Suprapubic skin (tissue), 4 donors: ENCODE results near the gene CRB1. TPM values are rescaled to one million over a fixed set of nuclear protein-coding genes. Genes with fewer than 3 reads are reported as not detected.

ENCODE experiments used
- DNase-seq, 2 donors: peaks; one replicate each; pipeline ENCODE4 v3.0.0-alpha.2; 2019; ENCODE audit warnings: low spot score in 2 of 2
- H3K27ac ChIP-seq: fragments of 200-600 bp; sonication (generic); one replicate; pipeline ENCODE4 v1.5.1; 2019
- H3K27me3 ChIP-seq: fragments of 200-600 bp; sonication (generic); one replicate; pipeline ENCODE4 v1.5.1; 2019
- H3K36me3 ChIP-seq: fragments of 200-600 bp; sonication (generic); one replicate; pipeline ENCODE4 v1.5.1; 2019
- H3K4me1 ChIP-seq: fragments of 200-600 bp; sonication (generic); one replicate; pipeline ENCODE4 v1.5.1; 2019
- H3K4me3 ChIP-seq: fragments of 200-600 bp; sonication (generic); one replicate; pipeline ENCODE4 v1.5.1; 2019; ENCODE audit warnings: mild to moderate bottlenecking
- H3K9me3 ChIP-seq: fragments of 200-600 bp; sonication (generic); one replicate; pipeline ENCODE4 v1.5.1; 2019
- EP300 ChIP-seq: sonication (generic); formaldehyde crosslinking; IDR thresholded peaks from one replicate; pipeline ENCODE4 v1.6.1; 2017; ENCODE audit warnings: antibody characterized with exemption
- POLR2A ChIP-seq, 2 donors: fragments of 450-650 bp; IDR thresholded peaks; one replicate each; pipeline ENCODE4 v1.6.1; 2017; ENCODE audit warnings: antibody characterized with exemption in 2 of 2, mild to moderate bottlenecking in 2 of 2, moderate library complexity in 2 of 2
- POLR2AphosphoS5 ChIP-seq, 3 donors: sonication (generic); formaldehyde crosslinking; IDR thresholded peaks; one replicate each; pipeline ENCODE4 v1.6.1; 2017; ENCODE audit warnings: antibody characterized with exemption in 3 of 3
- whole genome bisulfite sequencing: methylation state at CpG from one replicate; pipeline ENCODE4 v1.1.5; 2018; 5-methylcytosine and 5-hydroxymethylcytosine counted together
- total RNA-seq, 4 donors: library from RNA; depleted of rRNA; stranded (reverse); fragments of >200 nt; gene quantifications; one replicate each; pipeline ENCODE4 v1.1.0, GENCODE V29; 2016
- TF ChIP-seq, protein P1 (sequence below), 2 donors: fragments of 200-600 bp in 1 of 2; fragments of 450-650 bp in 1 of 2; sonication (generic) in 1 of 2; IDR thresholded peaks; one replicate each; pipeline ENCODE4 v1.5.1; 2016 to 2019; ENCODE audit warnings: antibody characterized with exemption in 2 of 2, mild to moderate bottlenecking in 1 of 2, moderate library complexity in 1 of 2

CRB1 gene
- total RNA-seq, 4 donors from 2014 or later: 0.16 TPM; not detected in 3

GRCh38 chr1:197351821-197352440, 83.9 kb downstream of the CRB1 start:
- no peak for TF ChIP-seq POLR2AphosphoS5 (IDR thresholded peaks at IDR 0.05)
- TF ChIP-seq EP300: no peak
- TF ChIP-seq, protein P1, sequence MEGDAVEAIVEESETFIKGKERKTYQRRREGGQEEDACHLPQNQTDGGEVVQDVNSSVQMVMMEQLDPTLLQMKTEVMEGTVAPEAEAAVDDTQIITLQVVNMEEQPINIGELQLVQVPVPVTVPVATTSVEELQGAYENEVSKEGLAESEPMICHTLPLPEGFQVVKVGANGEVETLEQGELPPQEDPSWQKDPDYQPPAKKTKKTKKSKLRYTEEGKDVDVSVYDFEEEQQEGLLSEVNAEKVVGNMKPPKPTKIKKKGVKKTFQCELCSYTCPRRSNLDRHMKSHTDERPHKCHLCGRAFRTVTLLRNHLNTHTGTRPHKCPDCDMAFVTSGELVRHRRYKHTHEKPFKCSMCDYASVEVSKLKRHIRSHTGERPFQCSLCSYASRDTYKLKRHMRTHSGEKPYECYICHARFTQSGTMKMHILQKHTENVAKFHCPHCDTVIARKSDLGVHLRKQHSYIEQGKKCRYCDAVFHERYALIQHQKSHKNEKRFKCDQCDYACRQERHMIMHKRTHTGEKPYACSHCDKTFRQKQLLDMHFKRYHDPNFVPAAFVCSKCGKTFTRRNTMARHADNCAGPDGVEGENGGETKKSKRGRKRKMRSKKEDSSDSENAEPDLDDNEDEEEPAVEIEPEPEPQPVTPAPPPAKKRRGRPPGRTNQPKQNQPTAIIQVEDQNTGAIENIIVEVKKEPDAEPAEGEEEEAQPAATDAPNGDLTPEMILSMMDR (IDR thresholded peaks at IDR 0.05): no peak
- no peak for TF ChIP-seq POLR2A (IDR thresholded peaks at IDR 0.05)
- DNase-seq: no peak
- H3K4me3 ChIP-seq: no peak overlapping the region
- H3K36me3 ChIP-seq: no peaks in the 10 kb centered on the region
- H3K27ac ChIP-seq: no peak overlapping the region
- H3K4me1 ChIP-seq: no peaks in the 10 kb centered on the region
- 25% methylated on average over 2 of the region's 2 CpGs for WGBS
- no peaks in the 10 kb centered on the region for H3K9me3 ChIP-seq
- H3K27me3 ChIP-seq: no peaks in the 10 kb centered on the region

DNA sequence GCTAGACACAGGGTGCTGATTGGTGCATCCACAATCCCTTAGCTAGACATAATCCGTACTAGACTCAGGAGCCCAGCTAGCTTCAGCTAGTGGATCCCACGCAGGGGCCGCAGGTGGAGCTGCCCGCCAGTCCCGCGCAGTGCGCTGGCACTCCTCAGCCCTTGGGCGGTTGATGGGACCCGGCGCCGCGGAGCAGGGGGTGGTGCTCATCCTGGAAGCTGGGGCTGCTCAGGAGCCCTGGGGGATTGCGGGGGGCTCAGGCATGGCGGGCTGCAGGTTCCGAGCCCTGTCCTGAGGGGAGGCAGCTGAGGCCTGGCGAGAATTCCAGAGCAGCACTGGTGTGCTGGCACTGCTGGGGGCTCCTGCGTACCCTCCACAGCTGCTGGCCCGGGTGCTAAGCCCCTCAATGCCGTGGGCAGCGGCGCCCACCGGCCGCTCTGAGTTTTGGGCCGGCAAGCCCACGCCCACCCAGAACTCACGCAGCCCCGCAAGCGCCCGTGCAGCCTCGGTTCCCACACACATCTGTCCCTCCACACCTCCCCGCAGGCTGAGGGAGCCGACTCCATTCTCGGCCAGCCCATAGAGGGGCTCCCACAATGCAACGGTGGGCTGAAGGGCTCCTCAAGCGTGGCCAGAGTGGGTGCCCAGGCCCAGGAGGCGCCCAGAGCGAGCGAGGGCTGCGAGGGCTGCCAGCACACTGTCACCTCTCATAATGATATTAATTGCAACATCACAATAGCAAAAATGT, 87.4 kb downstream of the CRB1 start:
- no peak for TF ChIP-seq POLR2A (IDR thresholded peaks at IDR 0.05)
- TF ChIP-seq, protein P1 (IDR thresholded peaks at IDR 0.05): no peak
- 92% methylated on average over 23 of the region's 39 CpGs for WGBS
- H3K4me1 ChIP-seq: no peaks in the 10 kb centered on the region
- no peak overlapping the region for H3K27ac ChIP-seq
- DNase-seq: no peak
- H3K27me3 ChIP-seq: no peaks in the 10 kb centered on the region
- H3K9me3 ChIP-seq: no peaks in the 10 kb centered on the region
- H3K36me3 ChIP-seq: no peaks in the 10 kb centered on the region
- no peak overlapping the region for H3K4me3 ChIP-seq

DNA sequence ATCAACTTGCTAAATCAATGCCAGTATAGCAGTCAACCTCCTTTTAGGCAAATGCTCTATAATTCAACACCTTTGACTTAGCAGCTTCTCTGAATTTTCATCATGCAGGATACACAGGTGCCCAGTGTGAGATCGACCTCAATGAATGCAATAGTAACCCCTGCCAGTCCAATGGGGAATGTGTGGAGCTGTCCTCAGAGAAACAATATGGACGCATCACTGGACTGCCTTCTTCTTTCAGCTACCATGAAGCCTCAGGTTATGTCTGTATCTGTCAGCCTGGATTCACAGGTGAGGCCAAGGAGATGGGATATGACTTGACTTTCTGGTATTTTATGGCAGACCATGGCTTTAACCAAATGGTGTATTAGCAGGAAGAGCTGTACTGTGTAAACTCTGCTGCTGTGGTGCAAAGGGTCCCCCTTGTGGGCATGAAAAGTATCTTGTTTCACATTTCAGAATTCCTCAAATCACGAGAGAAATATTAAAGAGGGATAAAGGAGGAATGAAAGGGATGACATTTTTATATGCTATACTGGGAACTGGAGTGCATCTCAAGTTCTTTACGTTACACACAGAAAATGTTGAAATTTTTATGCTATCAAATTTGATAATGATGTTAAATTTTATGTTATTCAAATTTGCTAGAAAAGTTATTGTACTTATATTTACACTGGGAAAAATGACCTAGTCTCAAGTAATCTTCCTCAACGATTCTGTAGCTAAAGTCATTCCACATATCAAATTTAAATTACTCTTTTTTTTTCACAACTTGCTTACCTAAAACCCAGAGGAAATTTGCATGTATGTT, 88.9 kb downstream of the CRB1 start:
- H3K27me3 ChIP-seq: no peaks in the 10 kb centered on the region
- no peak overlapping the region for H3K4me3 ChIP-seq
- no peak for TF ChIP-seq EP300
- no peak for TF ChIP-seq POLR2A (IDR thresholded peaks at IDR 0.05)
- TF ChIP-seq, protein P1 (IDR thresholded peaks at IDR 0.05): no peak
- no peak for TF ChIP-seq POLR2AphosphoS5 (IDR thresholded peaks at IDR 0.05)
- no peaks in the 10 kb centered on the region for H3K9me3 ChIP-seq
- no peak for DNase-seq
- 57% methylated on average over 5 of the region's 5 CpGs for WGBS
- no peaks in the 10 kb centered on the region for H3K36me3 ChIP-seq
- no peak overlapping the region for H3K27ac ChIP-seq
- no peaks in the 10 kb centered on the region for H3K4me1 ChIP-seq

DNA sequence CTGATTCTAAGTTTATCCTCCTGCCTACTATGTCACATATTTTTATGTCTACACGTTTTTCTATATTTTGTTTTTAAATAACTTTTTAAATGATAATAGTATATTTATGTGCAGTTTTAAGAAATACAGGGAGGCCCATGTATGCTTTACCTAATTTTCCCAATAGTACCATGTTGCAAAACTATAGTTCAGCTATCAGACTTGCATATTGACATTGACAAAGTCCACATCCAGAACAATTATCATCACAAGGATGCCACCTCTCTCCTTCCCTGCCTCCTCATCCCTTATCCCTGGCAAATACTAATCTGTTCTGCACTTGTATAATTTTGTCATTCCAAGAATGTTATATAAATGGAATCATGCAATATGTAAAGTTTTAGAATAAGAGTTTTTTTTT, 90.9 kb downstream of the CRB1 start:
- no peaks in the 10 kb centered on the region for H3K4me1 ChIP-seq
- WGBS: 43% methylated on average over 1 of the region's 1 CpG
- no peaks in the 10 kb centered on the region for H3K36me3 ChIP-seq
- no peak overlapping the region for H3K27ac ChIP-seq
- no peak for DNase-seq
- no peak for TF ChIP-seq EP300
- no peak for TF ChIP-seq POLR2AphosphoS5 (IDR thresholded peaks at IDR 0.05)
- TF ChIP-seq, protein P1 (IDR thresholded peaks at IDR 0.05): no peak
- no peak for TF ChIP-seq POLR2A (IDR thresholded peaks at IDR 0.05)
- H3K4me3 ChIP-seq: no peak overlapping the region
- H3K9me3 ChIP-seq: no peaks in the 10 kb centered on the region
- H3K27me3 ChIP-seq: no peaks in the 10 kb centered on the region

- 70% methylated on average over 5 of the region's 5 CpGs for WGBS
Observed at GRCh38 chr1:197360068-197360467, 92.0 kb downstream of the CRB1 start.

More at GRCh38 chr1:197360068-197360467, 92.0 kb downstream of the CRB1 start:
- H3K27me3 ChIP-seq: no peaks in the 10 kb centered on the region
- no peak overlapping the region for H3K27ac ChIP-seq
- DNase-seq: no peak
- H3K9me3 ChIP-seq: no peaks in the 10 kb centered on the region
- H3K36me3 ChIP-seq: no peaks in the 10 kb centered on the region
- no peak overlapping the region for H3K4me3 ChIP-seq
- TF ChIP-seq POLR2A (IDR thresholded peaks at IDR 0.05) (no peak), EP300 (no peak), POLR2AphosphoS5 (IDR thresholded peaks at IDR 0.05) (no peak)
- TF ChIP-seq, protein P1 (IDR thresholded peaks at IDR 0.05): no peak
- no peaks in the 10 kb centered on the region for H3K4me1 ChIP-seq
